Measurements from ENCODE around the gene P2RY8. TPM values are rescaled to one million over a fixed set of nuclear protein-coding genes. Genes with fewer than 3 reads are reported as not detected.

P2RY8 gene
- total RNA-seq, 1 donor from 2014 or later: 0.32 TPM

DNA sequence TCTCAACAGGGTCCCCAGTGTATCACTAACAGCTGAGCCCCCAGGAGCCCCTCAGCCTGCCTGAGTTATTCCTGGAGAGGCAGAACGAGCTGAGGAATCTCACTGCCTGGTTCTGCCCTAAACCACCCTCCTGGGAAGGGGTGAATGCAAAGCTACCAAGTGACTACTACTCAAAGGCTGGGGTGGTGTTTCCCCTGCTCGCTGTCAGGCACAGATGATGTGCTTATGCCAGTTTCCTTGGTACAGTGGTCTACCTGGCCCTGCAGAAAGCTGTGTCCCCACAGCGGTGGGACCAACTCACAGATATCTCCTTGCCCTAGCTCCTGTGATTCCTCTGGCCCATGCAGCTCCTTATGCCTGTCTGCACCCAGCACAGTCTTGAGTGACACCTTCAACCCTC lies 48.8 kb downstream of the P2RY8 start:
- H3K9me3 ChIP-seq (ENCODE audit: low read depth): no peaks in the 10 kb centered on the region
- H3K27me3 ChIP-seq: no peaks in the 10 kb centered on the region
- Mint-ChIP-seq H3K36me3 (peaks cover 5% of the 10 kb centered on the region), H3K4me1 (no peaks in the 10 kb centered on the region), H3K4me3 (peak overlapping the region; percentile 41), H3K27ac (no peak overlapping the region), H3K27me3 (ENCODE audit: insufficient read depth, low read depth) (peaks cover 18% of the 10 kb centered on the region), H3K9me3 (peaks cover 25% of the 10 kb centered on the region)
- no peak overlapping the region for H2AFZ ChIP-seq (replicated peaks)
- H4K20me1 ChIP-seq (ENCODE audit: low read depth): no peaks in the 10 kb centered on the region
- no peak overlapping the region for H3K4me2 ChIP-seq
- H3K27ac ChIP-seq: no peak overlapping the region
- no peak overlapping the region for H3K9ac ChIP-seq
- no peaks in the 10 kb centered on the region for H3K4me1 ChIP-seq
- no peaks in the 10 kb centered on the region for H3K36me3 ChIP-seq
- DNase-seq (ENCODE audit: low spot score): no peak
- TF ChIP-seq EZH2 (IDR thresholded peaks at IDR 0.05) (no peak), EZH2phosphoT487 (IDR thresholded peaks at IDR 0.05) (no peak)
- TF ChIP-seq, protein P1, sequence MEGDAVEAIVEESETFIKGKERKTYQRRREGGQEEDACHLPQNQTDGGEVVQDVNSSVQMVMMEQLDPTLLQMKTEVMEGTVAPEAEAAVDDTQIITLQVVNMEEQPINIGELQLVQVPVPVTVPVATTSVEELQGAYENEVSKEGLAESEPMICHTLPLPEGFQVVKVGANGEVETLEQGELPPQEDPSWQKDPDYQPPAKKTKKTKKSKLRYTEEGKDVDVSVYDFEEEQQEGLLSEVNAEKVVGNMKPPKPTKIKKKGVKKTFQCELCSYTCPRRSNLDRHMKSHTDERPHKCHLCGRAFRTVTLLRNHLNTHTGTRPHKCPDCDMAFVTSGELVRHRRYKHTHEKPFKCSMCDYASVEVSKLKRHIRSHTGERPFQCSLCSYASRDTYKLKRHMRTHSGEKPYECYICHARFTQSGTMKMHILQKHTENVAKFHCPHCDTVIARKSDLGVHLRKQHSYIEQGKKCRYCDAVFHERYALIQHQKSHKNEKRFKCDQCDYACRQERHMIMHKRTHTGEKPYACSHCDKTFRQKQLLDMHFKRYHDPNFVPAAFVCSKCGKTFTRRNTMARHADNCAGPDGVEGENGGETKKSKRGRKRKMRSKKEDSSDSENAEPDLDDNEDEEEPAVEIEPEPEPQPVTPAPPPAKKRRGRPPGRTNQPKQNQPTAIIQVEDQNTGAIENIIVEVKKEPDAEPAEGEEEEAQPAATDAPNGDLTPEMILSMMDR (IDR thresholded peaks at IDR 0.05): no peak
- H3K4me3 ChIP-seq: no peak overlapping the region
- H3K79me2 ChIP-seq (ENCODE audit: low read depth): no peaks in the 10 kb centered on the region
- H3F3A ChIP-seq (ENCODE audit: low read depth): peaks cover 18% of the 10 kb centered on the region

DNA sequence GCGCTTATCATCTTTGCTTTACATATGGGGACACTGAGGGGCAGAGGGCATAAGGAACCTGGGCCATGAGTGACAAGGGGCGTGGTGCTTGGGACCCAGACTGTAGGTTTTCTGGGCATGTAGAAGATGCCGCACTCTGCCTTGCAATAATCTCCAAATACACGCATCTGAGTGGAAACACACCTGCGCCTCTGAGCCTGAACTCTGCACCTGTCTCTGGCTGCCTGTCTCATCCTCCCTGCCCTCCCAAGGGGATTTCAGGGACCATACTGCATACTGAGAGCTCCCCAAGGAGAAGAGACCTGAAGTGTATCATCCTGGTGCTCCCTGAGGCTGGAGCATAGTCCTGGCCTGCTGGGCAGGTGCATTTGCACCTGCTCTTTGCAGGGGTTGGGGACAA lies 49.6 kb downstream of the P2RY8 start:
- no peak for TF ChIP-seq EZH2 (IDR thresholded peaks at IDR 0.05)
- no peak for TF ChIP-seq EZH2phosphoT487 (IDR thresholded peaks at IDR 0.05)
- TF ChIP-seq, protein P1 (IDR thresholded peaks at IDR 0.05): no peak
- no peak for DNase-seq (ENCODE audit: low spot score)
- Histone ChIP-seq H3F3A (ENCODE audit: low read depth) (peaks cover 18% of the 10 kb centered on the region), H3K4me1 (no peaks in the 10 kb centered on the region), H3K79me2 (ENCODE audit: low read depth) (no peaks in the 10 kb centered on the region), H3K27me3 (no peaks in the 10 kb centered on the region), H3K27ac (no peak overlapping the region), H4K20me1 (ENCODE audit: low read depth) (no peaks in the 10 kb centered on the region), H3K9me3 (ENCODE audit: low read depth) (no peaks in the 10 kb centered on the region), H2AFZ (replicated peaks) (no peak overlapping the region), H3K4me3 (no peak overlapping the region), H3K36me3 (no peaks in the 10 kb centered on the region), H3K4me2 (no peak overlapping the region), H3K9ac (no peak overlapping the region)
- H3K27me3 Mint-ChIP-seq (ENCODE audit: insufficient read depth, low read depth): peaks cover 19% of the 10 kb centered on the region
- no peaks in the 10 kb centered on the region for H3K4me1 Mint-ChIP-seq
- peaks cover 5% of the 10 kb centered on the region for H3K36me3 Mint-ChIP-seq
- no peak overlapping the region for H3K4me3 Mint-ChIP-seq
- H3K9me3 Mint-ChIP-seq: peaks cover 25% of the 10 kb centered on the region
- peak overlapping the region; percentile 46 for H3K27ac Mint-ChIP-seq

DNA sequence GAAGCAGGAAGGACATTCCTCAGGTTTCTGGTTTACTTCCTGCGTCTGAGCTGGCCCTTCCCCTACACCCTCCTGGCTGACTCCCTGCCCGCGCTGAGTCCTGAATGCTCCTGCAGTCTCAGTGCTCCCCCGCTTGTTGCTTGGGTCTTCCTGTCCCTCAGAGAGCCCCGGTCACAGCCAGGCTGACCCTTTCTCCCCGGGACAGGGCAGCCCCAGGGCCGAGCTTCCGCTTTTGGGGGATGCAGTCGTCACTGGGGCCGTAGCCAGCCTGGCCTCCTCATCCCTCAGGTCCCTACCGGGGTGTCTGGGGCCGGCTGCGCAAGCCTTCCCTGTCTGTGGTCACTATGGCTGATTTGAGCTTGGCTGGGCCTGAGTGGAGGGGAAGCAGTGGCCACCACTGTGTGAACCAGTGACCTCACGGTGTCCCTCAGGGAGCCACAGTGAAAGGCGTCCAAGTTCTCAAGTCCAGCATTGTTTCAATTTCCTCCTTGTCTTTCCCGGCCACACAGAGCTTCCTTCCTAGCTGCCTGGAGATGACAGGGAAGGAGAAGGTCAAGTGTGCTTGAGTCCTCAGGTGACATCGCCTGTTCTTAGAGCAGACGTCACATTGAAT lies 50.1 kb downstream of the P2RY8 start:
- H3K4me3 ChIP-seq: no peak overlapping the region
- H4K20me1 ChIP-seq (ENCODE audit: low read depth): no peaks in the 10 kb centered on the region
- peaks cover 12% of the 10 kb centered on the region for H3F3A ChIP-seq (ENCODE audit: low read depth)
- TF ChIP-seq EZH2phosphoT487 (IDR thresholded peaks at IDR 0.05): no peak
- TF ChIP-seq, protein P1 (IDR thresholded peaks at IDR 0.05): no peak
- no peak for TF ChIP-seq EZH2 (IDR thresholded peaks at IDR 0.05)
- DNase-seq (ENCODE audit: low spot score): no peak
- H3K4me1 Mint-ChIP-seq: peaks cover 1% of the 10 kb centered on the region
- H3K9ac ChIP-seq: no peak overlapping the region
- no peaks in the 10 kb centered on the region for H3K4me1 ChIP-seq
- H3K9me3 Mint-ChIP-seq: peaks cover 23% of the 10 kb centered on the region
- H3K4me2 ChIP-seq: no peak overlapping the region
- H3K9me3 ChIP-seq (ENCODE audit: low read depth): no peaks in the 10 kb centered on the region
- H3K36me3 Mint-ChIP-seq: peaks cover 5% of the 10 kb centered on the region
- no peaks in the 10 kb centered on the region for H3K36me3 ChIP-seq
- H3K27me3 ChIP-seq: no peaks in the 10 kb centered on the region
- no peaks in the 10 kb centered on the region for H3K79me2 ChIP-seq (ENCODE audit: low read depth)
- H2AFZ ChIP-seq (replicated peaks): no peak overlapping the region
- H3K4me3 Mint-ChIP-seq: peak overlapping the region; percentile 30
- peak overlapping the region; percentile 24 for H3K27ac Mint-ChIP-seq
- peaks cover 18% of the 10 kb centered on the region for H3K27me3 Mint-ChIP-seq (ENCODE audit: insufficient read depth, low read depth)
- H3K27ac ChIP-seq: no peak overlapping the region

Data from neural progenitor cell (in vitro differentiated cells).